GM06990 (cell line): Measurements from ENCODE around the gene PTPRN2.
"Not testable (repeated sequence)": the region's sequence is repeated elsewhere in the genome, so short reads cannot be mapped to it uniquely, and the experiment has no call there.

Source experiments
- DNase-seq: peaks from one replicate; pipeline ENCODE4 v3.0.0-alpha.2; 2011; ENCODE audit not compliant: insufficient read length; ENCODE audit errors: extremely low read depth
- H3K27me3 ChIP-seq: replicated peaks from 2 replicates; pipeline ENCODE4 v1.6.0; 2011; ENCODE audit warnings: low read length; ENCODE audit not compliant: control insufficient read depth, insufficient read depth
- H3K36me3 ChIP-seq: 2 replicates; pipeline ENCODE4 v1.5.1; 2011; ENCODE audit warnings: low read length; ENCODE audit not compliant: control insufficient read depth, insufficient read depth
- H3K4me3 ChIP-seq: replicated peaks from 2 replicates; pipeline ENCODE4 v1.5.1; 2011; ENCODE audit warnings: low read depth, mild to moderate bottlenecking, control low read depth, low read length
- TF ChIP-seq, protein P1 (sequence below): IDR thresholded peaks from 2 replicates; pipeline ENCODE4 v1.5.1; 2011; ENCODE audit warnings: low read length, control low read depth, mild to moderate bottlenecking, inconsistent platforms; ENCODE audit not compliant: insufficient read depth, poor library complexity, severe bottlenecking

The PTPRN2 gene

DNA sequence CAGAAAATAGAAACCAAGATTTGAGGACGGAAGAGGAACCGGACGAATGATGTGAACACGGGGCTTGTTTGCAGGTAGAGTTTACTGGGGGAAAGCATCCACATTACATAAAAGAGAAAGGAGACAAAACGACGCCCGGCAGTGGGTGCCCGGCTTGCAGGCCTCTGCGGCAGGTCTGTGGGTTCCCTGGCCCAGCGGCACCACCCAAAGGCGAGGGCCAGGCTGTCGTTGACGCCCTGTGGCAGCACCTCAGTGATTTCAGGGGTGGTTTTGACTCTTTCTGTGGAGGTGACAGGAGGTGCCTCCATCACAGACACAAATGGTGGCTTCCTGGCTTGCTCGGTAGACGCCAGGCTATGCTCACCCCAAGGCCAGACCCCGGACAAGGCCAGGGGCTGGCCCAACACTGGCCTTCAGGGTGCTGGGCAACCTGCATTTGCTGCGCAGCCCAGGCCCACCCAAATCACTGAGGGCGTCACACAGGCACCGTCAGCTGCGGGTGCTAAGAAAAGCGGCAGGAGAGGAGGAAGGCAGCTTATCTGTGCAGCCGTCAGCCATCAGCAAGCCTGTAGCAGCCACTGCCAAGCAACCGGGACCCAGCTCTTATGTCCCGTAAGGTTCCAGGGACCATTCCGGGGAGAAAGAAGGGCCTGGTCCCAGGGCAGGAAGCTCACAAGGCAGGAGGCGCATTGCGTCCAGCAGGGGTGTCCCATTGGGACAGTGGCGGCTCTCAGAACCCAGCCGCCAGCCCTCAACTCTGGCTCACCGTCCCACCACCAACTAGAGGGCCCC is 230.3 kb downstream of the PTPRN2 start:
- Histone ChIP-seq H3K27me3 (no peaks in the 10 kb centered on the region), H3K36me3 (no peaks in the 10 kb centered on the region), H3K4me3 (no peak overlapping the region)
- no peak for DNase-seq
- TF ChIP-seq, protein P1, sequence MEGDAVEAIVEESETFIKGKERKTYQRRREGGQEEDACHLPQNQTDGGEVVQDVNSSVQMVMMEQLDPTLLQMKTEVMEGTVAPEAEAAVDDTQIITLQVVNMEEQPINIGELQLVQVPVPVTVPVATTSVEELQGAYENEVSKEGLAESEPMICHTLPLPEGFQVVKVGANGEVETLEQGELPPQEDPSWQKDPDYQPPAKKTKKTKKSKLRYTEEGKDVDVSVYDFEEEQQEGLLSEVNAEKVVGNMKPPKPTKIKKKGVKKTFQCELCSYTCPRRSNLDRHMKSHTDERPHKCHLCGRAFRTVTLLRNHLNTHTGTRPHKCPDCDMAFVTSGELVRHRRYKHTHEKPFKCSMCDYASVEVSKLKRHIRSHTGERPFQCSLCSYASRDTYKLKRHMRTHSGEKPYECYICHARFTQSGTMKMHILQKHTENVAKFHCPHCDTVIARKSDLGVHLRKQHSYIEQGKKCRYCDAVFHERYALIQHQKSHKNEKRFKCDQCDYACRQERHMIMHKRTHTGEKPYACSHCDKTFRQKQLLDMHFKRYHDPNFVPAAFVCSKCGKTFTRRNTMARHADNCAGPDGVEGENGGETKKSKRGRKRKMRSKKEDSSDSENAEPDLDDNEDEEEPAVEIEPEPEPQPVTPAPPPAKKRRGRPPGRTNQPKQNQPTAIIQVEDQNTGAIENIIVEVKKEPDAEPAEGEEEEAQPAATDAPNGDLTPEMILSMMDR, result no peak

DNA sequence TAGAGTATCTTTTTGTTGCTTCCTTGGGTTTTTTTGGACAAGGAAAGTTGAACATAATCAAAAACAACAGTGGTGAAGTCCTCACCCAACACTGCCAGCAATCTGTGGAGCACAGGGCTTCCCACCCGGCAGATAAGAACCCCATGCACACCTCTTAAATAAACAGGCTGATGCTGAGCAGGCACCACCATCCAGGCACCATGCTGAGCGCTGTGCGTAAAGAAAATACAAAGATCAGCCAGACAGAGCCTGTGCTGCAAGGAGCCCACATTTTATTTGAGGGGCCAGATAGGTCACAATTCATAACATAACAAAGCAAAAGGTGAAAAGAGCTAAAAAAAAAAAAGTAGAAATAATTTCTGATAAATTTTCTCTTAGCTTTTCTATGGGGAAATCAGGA is 231.2 kb downstream of the PTPRN2 start:
- Histone ChIP-seq H3K4me3 (no peak overlapping the region), H3K36me3 (no peaks in the 10 kb centered on the region), H3K27me3 (no peaks in the 10 kb centered on the region)
- DNase-seq, result no peak
- TF ChIP-seq, protein P1, result no peak

DNA sequence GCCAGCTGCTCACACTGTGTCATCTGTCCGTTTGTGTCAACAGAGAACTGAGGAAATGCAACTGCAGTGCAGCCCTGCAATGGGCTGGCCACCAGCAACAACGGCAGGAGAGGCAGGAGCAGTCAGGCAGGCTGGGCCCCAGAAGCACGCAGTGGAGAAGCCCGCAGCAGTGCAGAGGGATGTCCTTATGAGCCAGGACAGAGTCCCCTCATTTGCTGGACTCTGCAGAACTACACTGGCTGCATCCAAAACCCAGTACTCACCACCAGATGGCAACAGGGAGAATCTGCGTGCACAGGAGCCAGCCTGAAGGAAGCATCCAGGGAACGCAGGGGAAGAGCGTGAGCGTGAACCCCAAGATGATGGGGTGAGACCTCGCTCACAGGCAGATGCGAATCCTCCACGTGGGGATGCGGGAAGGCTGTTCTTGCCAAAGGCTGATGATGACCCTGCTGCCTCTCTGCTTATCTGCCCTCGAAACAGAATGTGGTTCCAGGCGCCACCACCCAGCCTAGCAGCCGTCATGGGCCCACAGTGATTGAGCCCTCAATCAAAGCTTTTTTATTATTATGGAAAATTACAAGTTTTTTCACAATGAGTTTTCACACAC is 232.1 kb downstream of the PTPRN2 start:
- no peaks in the 10 kb centered on the region for H3K27me3 ChIP-seq
- no peak overlapping the region for H3K4me3 ChIP-seq
- no peak for DNase-seq
- H3K36me3 ChIP-seq, result no peaks in the 10 kb centered on the region
- TF ChIP-seq, protein P1, result no peak

DNA sequence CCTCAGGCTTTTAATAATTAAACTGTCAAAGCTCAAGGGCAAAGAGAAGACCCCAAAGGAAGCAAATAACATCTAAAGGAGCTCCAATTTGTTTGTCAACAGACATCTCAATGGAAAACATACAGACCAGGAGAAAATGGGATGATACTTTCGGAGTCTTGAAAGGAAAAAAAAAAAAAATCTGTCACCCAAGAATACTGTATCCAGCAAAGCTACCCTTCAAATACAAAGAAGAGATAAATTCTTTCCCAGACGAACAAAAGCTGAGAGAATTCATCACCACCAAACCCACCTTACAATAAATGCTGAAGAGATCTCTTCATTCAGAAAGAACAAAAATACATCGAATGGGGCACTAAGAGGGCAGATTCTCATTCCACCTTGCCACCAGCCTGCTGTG is 232.8 kb downstream of the PTPRN2 start:
- DNase-seq, result no peak
- Histone ChIP-seq H3K27me3 (no peaks in the 10 kb centered on the region), H3K4me3 (no peak overlapping the region), H3K36me3 (no peaks in the 10 kb centered on the region)
- TF ChIP-seq, protein P1, result no peak

DNA sequence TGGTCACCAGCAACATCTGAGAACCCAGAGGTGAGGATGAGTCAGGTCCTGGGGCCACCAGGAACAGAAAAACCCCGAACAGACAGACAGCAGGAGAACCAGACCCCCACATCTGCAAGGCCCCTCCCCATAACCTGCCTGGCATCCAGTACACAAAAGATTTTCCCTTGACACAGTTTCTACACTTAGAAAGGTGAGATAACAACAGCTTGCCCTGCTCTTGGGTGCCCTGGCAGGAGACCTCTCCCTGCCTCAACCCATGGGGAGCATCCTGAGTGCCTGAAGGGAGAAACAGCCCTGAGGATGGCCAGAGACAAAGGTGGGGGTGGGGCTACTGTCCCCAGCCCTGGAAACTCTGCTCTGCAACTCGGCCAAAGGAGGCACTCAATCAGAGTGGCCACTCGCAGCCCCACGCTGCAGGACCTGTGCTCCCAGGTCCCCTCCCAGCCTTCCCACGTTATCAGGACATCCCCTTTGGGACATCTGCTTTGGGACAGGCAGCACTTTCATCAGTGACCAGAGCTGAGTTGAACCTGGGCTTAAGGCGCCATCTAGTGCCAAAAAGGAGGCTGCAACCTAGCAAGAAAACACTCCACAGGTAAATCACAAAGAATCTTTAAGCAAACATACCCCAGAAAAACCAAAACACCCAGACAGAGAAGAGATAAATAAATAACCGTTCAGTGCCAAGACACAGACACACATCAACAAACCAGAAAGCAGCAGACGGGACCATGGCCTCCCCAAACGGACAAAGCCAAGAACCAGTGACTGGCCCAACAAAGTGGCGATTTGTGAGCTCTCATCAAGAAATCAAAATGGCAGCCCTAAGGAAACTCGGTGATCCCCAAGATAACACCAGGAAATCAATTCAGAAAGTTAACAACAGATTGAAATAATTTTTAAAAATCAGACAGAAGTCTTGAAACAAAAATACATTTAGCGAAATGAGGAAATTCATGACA is 233.7 kb downstream of the PTPRN2 start:
- H3K27me3 ChIP-seq, result no peaks in the 10 kb centered on the region
- H3K4me3 ChIP-seq, result no peak overlapping the region
- TF ChIP-seq, protein P1, result peak; percentile 36
- no peak for DNase-seq
- no peaks in the 10 kb centered on the region for H3K36me3 ChIP-seq

DNA sequence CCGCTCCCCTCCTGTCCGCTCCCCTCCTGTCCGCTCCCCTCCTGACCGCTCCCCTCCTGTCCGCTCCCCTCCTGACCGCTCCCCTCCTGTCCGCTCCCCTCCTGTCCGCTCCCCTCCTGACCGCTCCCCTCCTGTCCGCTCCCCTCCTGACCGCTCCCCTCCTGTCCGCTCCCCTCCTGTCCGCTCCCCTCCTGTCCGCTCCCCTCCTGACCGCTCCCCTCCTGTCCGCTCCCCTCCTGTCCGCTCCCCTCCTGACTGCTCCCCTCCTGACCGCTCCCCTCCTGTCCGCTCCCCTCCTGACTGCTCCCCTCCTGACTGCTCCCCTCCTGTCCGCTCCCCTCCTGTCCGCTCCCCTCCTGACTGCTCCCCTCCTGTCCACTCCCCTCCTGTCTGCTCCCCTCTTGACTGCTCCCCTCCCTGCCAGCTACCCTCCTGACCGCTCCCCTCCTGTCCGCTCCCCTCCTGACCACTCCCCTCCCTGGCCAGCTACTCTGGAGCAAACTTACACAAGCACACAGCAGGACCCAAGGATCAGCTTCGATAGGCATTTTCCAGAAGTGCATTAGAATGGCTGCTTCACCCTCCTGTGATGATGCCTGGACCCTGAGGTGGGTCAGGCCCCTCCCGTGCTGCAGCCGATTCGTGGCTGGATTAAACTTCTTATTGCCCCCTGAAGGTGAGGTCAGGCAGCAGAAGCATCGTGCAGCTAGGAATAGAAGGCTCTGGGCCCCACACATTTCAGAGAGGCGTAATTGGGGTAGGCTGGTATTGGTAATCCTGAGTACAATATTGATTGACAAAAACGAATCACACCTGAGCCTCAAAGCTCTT is 235.5 kb downstream of the PTPRN2 start:
- H3K36me3 ChIP-seq, H3K4me3 ChIP-seq, H3K27me3 ChIP-seq, DNase-seq: not testable (repeated sequence)
